H1 (cell line): ENCODE measurements around the gene DYRK1A. TPM values are rescaled to one million over a fixed set of nuclear protein-coding genes. Genes with fewer than 3 reads are reported as not detected.

Experiments used
- CTCF ChIA-PET: fragments of 300-600 bp; sonication (Branson Sonifier 250); formaldehyde crosslinking; loops from one replicate; lab custom pipeline; 2021; ENCODE audit not compliant: partially characterized antibody; lab: Charles Lee
- POLR2A ChIA-PET: fragments of 300-600 bp; sonication (Branson Sonifier 250); formaldehyde crosslinking; loops from one replicate; lab custom pipeline; 2021; ENCODE audit warnings: inconsistent platforms; ENCODE audit not compliant: partially characterized antibody; lab: Charles Lee
- DNase-seq, 2 experiments: peaks; one replicate each; pipeline versions ENCODE4 v3.0.0 to v3.0.0-alpha.2; 2010 to 2022; ENCODE audit warnings: low spot score in 2 of 2, low read depth in 1 of 2, mixed read lengths in 1 of 2
- FAIRE-seq: peaks from 2 replicates; lab custom pipeline; 2011; peaks lifted over from hg19 to GRCh38; lab: Jason Lieb, UNC
- H2AFZ ChIP-seq: 2 replicates; pipeline ENCODE4 v1.8.1; 2012; ENCODE audit warnings: low read length, inconsistent platforms
- H2AK5ac ChIP-seq: 2 replicates; pipeline ENCODE4 v1.6.1; 2013; ENCODE audit warnings: low read depth, low read length
- H2BK120ac ChIP-seq: replicated peaks from 2 replicates; pipeline ENCODE3; 2013; ENCODE audit warnings: low read depth, low read length, inconsistent platforms
- H2BK12ac ChIP-seq: 2 replicates; pipeline ENCODE4 v1.6.1; 2013; ENCODE audit warnings: low read depth, low read length
- H2BK15ac ChIP-seq: 2 replicates; pipeline ENCODE4 v1.6.1; 2013; ENCODE audit warnings: low read length
- H2BK20ac ChIP-seq: 2 replicates; pipeline ENCODE4 v1.6.1; 2013; ENCODE audit warnings: low read length
- H2BK5ac ChIP-seq: 2 replicates; pipeline ENCODE4 v1.6.1; 2013; ENCODE audit warnings: low read depth, low read length
- H3K14ac ChIP-seq: 2 replicates; pipeline ENCODE4 v1.6.1; 2013; ENCODE audit warnings: inconsistent platforms; ENCODE audit not compliant: insufficient read length
- H3K18ac ChIP-seq: 2 replicates; pipeline ENCODE4 v1.6.1; 2013; ENCODE audit warnings: low read length; ENCODE audit errors: extremely low read depth
- H3K23ac ChIP-seq: 2 replicates; pipeline ENCODE4 v1.6.1; 2013; ENCODE audit warnings: inconsistent platforms; ENCODE audit not compliant: insufficient read length
- H3K23me2 ChIP-seq: 2 replicates; pipeline ENCODE4 v1.6.1; 2013; ENCODE audit warnings: low read depth, low read length
- H3K27ac ChIP-seq: 2 replicates; pipeline ENCODE4 v1.6.1; 2011; ENCODE audit warnings: low read depth, low read length, inconsistent platforms
- H3K27me3 ChIP-seq, 4 experiments: replicated peaks in 1 of 4; 1 replicate in 1 of 4; 2 replicates in 3 of 4; pipeline versions ENCODE4 v1.6.1 to v1.8.1; 2011 to 2013; ENCODE audit warnings: low read length in 3 of 4, mild to moderate bottlenecking in 3 of 4, inconsistent platforms in 2 of 4, mixed read lengths in 2 of 4, moderate library complexity in 1 of 4; ENCODE audit not compliant: control insufficient read depth in 3 of 4, insufficient read depth in 3 of 4; ENCODE audit errors: extremely low read depth in 1 of 4
- H3K36me3 ChIP-seq, 4 experiments: 2 replicates each; pipeline versions ENCODE4 v1.6.1 to v1.8.1; 2011 to 2013; ENCODE audit warnings: mild to moderate bottlenecking in 4 of 4, low read length in 3 of 4, moderate library complexity in 2 of 4, control low read depth in 1 of 4, inconsistent platforms in 1 of 4; ENCODE audit not compliant: insufficient read depth in 4 of 4, control insufficient read depth in 2 of 4
- H3K4ac ChIP-seq: replicated peaks from 2 replicates; pipeline ENCODE3; 2013; ENCODE audit warnings: low read length, low read depth, mixed read lengths, inconsistent platforms; ENCODE audit not compliant: insufficient read length
- H3K4me1 ChIP-seq, 4 experiments: replicated peaks in 1 of 4; 1 replicate in 1 of 4; 2 replicates in 3 of 4; pipeline versions ENCODE4 v1.6.1 to v1.8.1; 2011 to 2013; ENCODE audit warnings: low read length in 3 of 4, inconsistent platforms in 2 of 4, mixed read lengths in 1 of 4; ENCODE audit not compliant: insufficient read depth in 4 of 4, control insufficient read depth in 3 of 4
- H3K4me2 ChIP-seq, 2 experiments: 2 replicates each; pipeline versions ENCODE4 v1.6.1 to v1.8.1; 2011 to 2013; ENCODE audit warnings: low read depth in 2 of 2, low read length in 2 of 2, control low read depth in 1 of 2, inconsistent platforms in 1 of 2, mild to moderate bottlenecking in 1 of 2; ENCODE audit not compliant: insufficient read depth in 1 of 2
- H3K4me3 ChIP-seq, 4 experiments: fragments of 200-600, 300-600 bp in 1 of 4; sonication (generic), shearing (Covaris generic), sonication (Bioruptor Twin) in 1 of 4; 2 replicates each; pipeline versions ENCODE4 v1.5.1 to v1.8.1; 2011 to 2016; ENCODE audit warnings: low read length in 4 of 4, low read depth in 3 of 4, control low read depth in 2 of 4, inconsistent platforms in 2 of 4, mild to moderate bottlenecking in 2 of 4, mixed read lengths in 1 of 4, moderate library complexity in 1 of 4; ENCODE audit not compliant: insufficient read depth in 2 of 4; ENCODE audit errors: extremely low read depth in 1 of 4
- H3K56ac ChIP-seq: replicated peaks from 2 replicates; pipeline ENCODE3; 2013; ENCODE audit warnings: low read depth, mild to moderate bottlenecking, mixed read lengths, low read length, inconsistent platforms; ENCODE audit not compliant: insufficient read length
- H3K79me1 ChIP-seq: 2 replicates; pipeline ENCODE4 v1.6.1; 2013; ENCODE audit warnings: low read depth, low read length, control low read depth
- H3K79me2 ChIP-seq, 2 experiments: 2 replicates each; pipeline versions ENCODE4 v1.6.1 to v1.8.1; 2012 to 2013; ENCODE audit warnings: low read length in 2 of 2, mild to moderate bottlenecking in 2 of 2, inconsistent platforms in 1 of 2; ENCODE audit not compliant: insufficient read depth in 2 of 2, control insufficient read depth in 1 of 2
- H3K9ac ChIP-seq, 4 experiments: replicated peaks in 1 of 4; 1 replicate in 1 of 4; 2 replicates in 3 of 4; pipeline versions ENCODE4 v1.6.1 to v1.8.1; 2011 to 2013; ENCODE audit warnings: low read depth in 3 of 4, low read length in 3 of 4, control low read depth in 2 of 4, mild to moderate bottlenecking in 2 of 4, moderate library complexity in 2 of 4, inconsistent platforms in 1 of 4; ENCODE audit errors: extremely low read depth in 1 of 4
- H3K9me3 ChIP-seq, 2 experiments: 2 replicates each; pipeline versions ENCODE4 v1.6.1 to v1.8.1; 2012 to 2013; ENCODE audit warnings: mild to moderate bottlenecking in 2 of 2, moderate library complexity in 2 of 2, control low read depth in 1 of 2, inconsistent platforms in 1 of 2, low read depth in 1 of 2, low read length in 1 of 2, mixed read lengths in 1 of 2; ENCODE audit not compliant: insufficient read depth in 2 of 2
- H4K20me1 ChIP-seq, 2 experiments: replicated peaks in 1 of 2; 2 replicates each; pipeline versions ENCODE3 to v1.8.1; 2011 to 2013; ENCODE audit warnings: inconsistent platforms in 2 of 2, low read length in 2 of 2, mild to moderate bottlenecking in 1 of 2; ENCODE audit not compliant: insufficient read depth in 2 of 2, control insufficient read depth in 1 of 2
- H4K5ac ChIP-seq: 2 replicates; pipeline ENCODE4 v1.6.1; 2013; ENCODE audit warnings: low read length, low read depth, mixed read lengths, inconsistent platforms; ENCODE audit not compliant: insufficient read length
- H4K8ac ChIP-seq: 2 replicates; pipeline ENCODE4 v1.8.0; 2013; ENCODE audit warnings: mild to moderate bottlenecking, moderate library complexity, low read length, inconsistent platforms; ENCODE audit not compliant: insufficient read depth; ENCODE audit errors: extremely low read depth
- H4K91ac ChIP-seq: replicated peaks from 2 replicates; pipeline ENCODE3; 2013; ENCODE audit warnings: low read length, mixed read lengths, inconsistent platforms; ENCODE audit not compliant: insufficient read length
- BACH1 ChIP-seq: IDR thresholded peaks from 2 replicates; pipeline ENCODE4 v1.6.1; 2012; ENCODE audit warnings: low read length, improper control_type of control experiment
- SIRT6 ChIP-seq: IDR thresholded peaks from one replicate; pipeline ENCODE4 v1.7.1; 2012; ENCODE audit warnings: low read length, inconsistent platforms
- WGBS, 2 experiments: shearing (Covaris generic) in 1 of 2; methylation state at CpG; one replicate each; pipeline versions ENCODE4 v1.1.6 to v1.1.7; 2013 to 2015; ENCODE audit warnings: low lambda C conversion rate in 2 of 2, mixed read lengths in 2 of 2, inconsistent platforms in 1 of 2, low coverage in 1 of 2, missing lambda C conversion rate in 1 of 2; ENCODE audit not compliant: insufficient replicate concordance in 2 of 2, insufficient coverage in 1 of 2, insufficient read length in 1 of 2; ENCODE audit errors: extremely low coverage in 1 of 2, missing lambda C conversion rate in 1 of 2; 5-methylcytosine and 5-hydroxymethylcytosine counted together
- polyA plus RNA-seq, 7 experiments: library from polyadenylated mRNA; depleted of rRNA in 3 of 7; stranded (reverse) in 5 of 7; unstranded in 2 of 7; fragments of >200 nt in 5 of 7; fragments of 200-250 nt in 2 of 7; gene quantifications; 1 replicate in 5 of 7; 2 replicates in 1 of 7; 4 replicates in 1 of 7; pipeline versions ENCODE4 v1.2.1 to v1.2.3, GENCODE V29; 2011 to 2013; ENCODE audit warnings: missing spikeins in 2 of 7, mixed read lengths in 2 of 7
- total RNA-seq: library from RNA; stranded (reverse); fragmentation: NEBNext Ultra II Directional; extraction: Animal tissue kit (Norgen Biotek cat#: 25700); gene quantifications from 2 replicates; pipeline ENCODE4 v1.2.1, GENCODE V29; 2021

The DYRK1A gene
- total and polyA plus RNA-seq, 2 of the 8 experiments (the other 6 are each of a cell fraction or from before 2014, with no cell fraction given): 61.1 to 62.2 TPM

- H3K56ac ChIP-seq: no peak overlapping the region
- H4K5ac ChIP-seq: no peak overlapping the region
- H2BK12ac ChIP-seq: no peak overlapping the region
- no peaks in the 10 kb centered on the region; a peak in 1 of 7 replicates for H3K4me1 ChIP-seq
- H3K36me3 ChIP-seq: no peaks in the 10 kb centered on the region; a peak in 1 of 8 replicates
- no peak for DNase-seq
- H3K23me2 ChIP-seq: peaks cover 3% of the 10 kb centered on the region; the same call in 1 of the 2 replicates
- H3K79me1 ChIP-seq: peaks cover 16% of the 10 kb centered on the region
- H3K4me2 ChIP-seq: no peak overlapping the region
- ChIA-PET POLR2A (interaction anchor here (0.5 to 1.6 kb wide), 4 partner anchors 13 to 341 kb away, joined by 3 to 4 read pairs (median 4); partner anchors contain the start of gene DYRK1A), CTCF (interaction anchor here (0.7 to 2.0 kb wide), 2 partner anchors 11 to 55 kb away, joined by 3 to 4 read pairs; no protein-coding TSS in a partner anchor)
- no peak overlapping the region for H3K18ac ChIP-seq
- H4K91ac ChIP-seq: no peak overlapping the region
- no peaks in the 10 kb centered on the region for H3K9me3 ChIP-seq
- no peak for FAIRE-seq
- peaks cover 32 to 37% of the 10 kb centered on the region in 2 experiments for H4K20me1 ChIP-seq
- H3K27ac ChIP-seq: no peak overlapping the region
- peaks cover 52 to 100% of the 10 kb centered on the region in 2 experiments for H3K79me2 ChIP-seq
- H3K23ac ChIP-seq: no peak overlapping the region
- H3K27me3 ChIP-seq: no peaks in the 10 kb centered on the region
- no peak overlapping the region for H2BK5ac ChIP-seq
- H2BK15ac ChIP-seq: no peak overlapping the region
- H3K4me3 ChIP-seq: no peak overlapping the region
- H2AFZ ChIP-seq: no peak overlapping the region
- H3K9ac ChIP-seq: no peak overlapping the region
- TF ChIP-seq BACH1 (peak; percentile 16; the same call in 1 of the 2 replicates), SIRT6 (no peak)
- no peak overlapping the region for H2BK120ac ChIP-seq
- H2BK20ac ChIP-seq: no peak overlapping the region
- no peak overlapping the region for H3K4ac ChIP-seq
- no peak overlapping the region for H2AK5ac ChIP-seq
- 87% methylated on average over 6 of the region's 6 CpGs; no CpG with 5 or more reads in 1 of the 2 experiments for WGBS, 2 experiments
- H4K8ac ChIP-seq: no peak overlapping the region
- no peak overlapping the region for H3K14ac ChIP-seq
Measured at GRCh38 chr21:37407719-37408420, 41.3 kb downstream of the DYRK1A start.
